HEK293T (cell line): Measurements from ENCODE around the gene INTS15.

ENCODE experiments used
- CTCF ChIA-PET: fragments of 350-600 bp; formaldehyde crosslinking; extraction: SDS; loops from one replicate; lab custom pipeline; 2021; ENCODE audit warnings: antibody characterized with exemption, inconsistent platforms; lab: Yijun Ruan, JAX
- POLR2A ChIA-PET: fragments of 350-600 bp; formaldehyde crosslinking; extraction: SDS; loops from one replicate; lab custom pipeline; 2020; ENCODE audit warnings: antibody characterized with exemption, inconsistent platforms; lab: Yijun Ruan, JAX
- DNase-seq: peaks from one replicate; pipeline ENCODE4 v3.0.0; 2012; ENCODE audit warnings: mixed read lengths; ENCODE audit errors: extremely low spot score
- ARNT ChIP-seq: fragments of 450-650 bp; IDR thresholded peaks from 2 replicates; pipeline ENCODE4 v1.6.1; 2017; ENCODE audit warnings: mild to moderate bottlenecking
- BHLHE40 ChIP-seq: fragments of 450-650 bp; IDR thresholded peaks from 2 replicates; pipeline ENCODE4 v1.6.1; 2016; ENCODE audit warnings: mild to moderate bottlenecking, moderate library complexity, borderline replicate concordance
- CTBP1 ChIP-seq: fragments of 450-650 bp; IDR thresholded peaks from 2 replicates; pipeline ENCODE4 v1.6.1; 2016; ENCODE audit warnings: borderline replicate concordance
- ELF4 ChIP-seq: fragments of 450-650 bp; IDR thresholded peaks from 2 replicates; pipeline ENCODE4 v1.6.1; 2017; ENCODE audit warnings: antibody characterized with exemption
- FOXA1 ChIP-seq: fragments of 450-650 bp; IDR thresholded peaks from 2 replicates; pipeline ENCODE4 v1.6.1; 2016; ENCODE audit warnings: mild to moderate bottlenecking
- FOXK2 ChIP-seq: fragments of 450-650 bp; IDR thresholded peaks from 2 replicates; pipeline ENCODE4 v1.6.1; 2016; ENCODE audit warnings: mild to moderate bottlenecking
- FOXM1 ChIP-seq: fragments of 450-650 bp; IDR thresholded peaks from 2 replicates; pipeline ENCODE4 v1.6.1; 2017; ENCODE audit warnings: mild to moderate bottlenecking, borderline replicate concordance
- HDGF ChIP-seq: fragments of 450-650 bp; IDR thresholded peaks from 2 replicates; pipeline ENCODE4 v1.6.1; 2017; ENCODE audit warnings: antibody characterized with exemption, borderline replicate concordance
- L3MBTL2 ChIP-seq: fragments of 450-650 bp; conservative IDR thresholded peaks from 2 replicates; pipeline ENCODE4 v1.6.1; 2016; ENCODE audit warnings: mild to moderate bottlenecking
- LEF1 ChIP-seq: fragments of 450-650 bp; IDR thresholded peaks from 2 replicates; pipeline ENCODE4 v1.6.1; 2017; ENCODE audit warnings: mild to moderate bottlenecking, borderline replicate concordance
- NFRKB ChIP-seq: fragments of 450-650 bp; IDR thresholded peaks from 2 replicates; pipeline ENCODE4 v1.6.1; 2016; ENCODE audit warnings: mild to moderate bottlenecking, moderate library complexity
- PKNOX1 ChIP-seq: fragments of 450-650 bp; IDR thresholded peaks from 2 replicates; pipeline ENCODE4 v1.6.1; 2016
- SP1 ChIP-seq: fragments of 450-650 bp; IDR thresholded peaks from 2 replicates; pipeline ENCODE4 v1.6.1; 2017
- SUZ12 ChIP-seq: fragments of 450-650 bp; IDR thresholded peaks from 2 replicates; pipeline ENCODE4 v1.6.1; 2016; ENCODE audit warnings: mild to moderate bottlenecking
- TARDBP ChIP-seq: fragments of 450-650 bp; IDR thresholded peaks from 2 replicates; pipeline ENCODE4 v1.6.1; 2016
- ZNF384 ChIP-seq: fragments of 450-650 bp; IDR thresholded peaks from 2 replicates; pipeline ENCODE4 v1.6.1; 2016

INTS15 gene

GRCh38 chr7:6650086-6650485 is 60.3 kb downstream of the INTS15 start:
- ChIA-PET CTCF (no interaction called here), POLR2A (interaction anchor here (1.4 kb wide), 1 partner anchor 14 kb away, joined by 3 read pairs; no protein-coding TSS in a partner anchor)
- TF ChIP-seq HDGF (no peak), PKNOX1 (no peak), ARNT (no peak), BHLHE40 (no peak), CTBP1 (no peak), NFRKB (no peak), ZNF384 (no peak), SP1 (no peak), ELF4 (no peak), TARDBP (no peak), SUZ12 (no peak), FOXM1 (no peak), L3MBTL2 (no peak), LEF1 (no peak), FOXK2 (no peak), FOXA1 (no peak)
- DNase-seq: no peak

- CTCF ChIA-PET: no interaction called here
- POLR2A ChIA-PET: no interaction called here
- no peak for DNase-seq
- TF ChIP-seq FOXK2 (no peak), CTBP1 (no peak), ARNT (no peak), PKNOX1 (no peak), FOXM1 (no peak), FOXA1 (no peak), SP1 (no peak), SUZ12 (no peak), HDGF (no peak), LEF1 (no peak), NFRKB (no peak)
Measured at GRCh38 chr7:6650521-6651011, 60.7 kb downstream of the INTS15 start.

GRCh38 chr7:6651851-6652445 is 62.1 kb downstream of the INTS15 start:
- ChIA-PET CTCF (no interaction called here), POLR2A (no interaction called here)
- no peak for DNase-seq
- no peak for TF ChIP-seq LEF1
- TF ChIP-seq SP1: no peak
- no peak for TF ChIP-seq TARDBP
- TF ChIP-seq BHLHE40: no peak
- no peak for TF ChIP-seq FOXA1
- no peak for TF ChIP-seq SUZ12

- no peak for DNase-seq
- POLR2A ChIA-PET: no interaction called here
- TF ChIP-seq ELF4 (no peak), SP1 (no peak), SUZ12 (no peak), L3MBTL2 (no peak), TARDBP (no peak), ZNF384 (no peak), PKNOX1 (no peak), ARNT (no peak), FOXA1 (no peak), FOXK2 (no peak), FOXM1 (no peak), LEF1 (no peak), NFRKB (no peak), CTBP1 (no peak), BHLHE40 (no peak)
- CTCF ChIA-PET: no interaction called here
Measured at GRCh38 chr7:6652446-6653011, 62.7 kb downstream of the INTS15 start.

- TF ChIP-seq FOXA1 (no peak), FOXM1 (no peak), HDGF (no peak), TARDBP (no peak), ZNF384 (no peak), ELF4 (no peak)
Measured at GRCh38 chr7:6653071-6654003, 63.5 kb downstream of the INTS15 start.

More at GRCh38 chr7:6653071-6654003, 63.5 kb downstream of the INTS15 start:
- DNase-seq: no peak
- CTCF ChIA-PET: no interaction called here
- POLR2A ChIA-PET: no interaction called here
